ENCODE measurements around the gene CHST4. TPM values are rescaled to one million over a fixed set of nuclear protein-coding genes. Genes with fewer than 3 reads are reported as not detected.
"Not testable (repeated sequence)": the region's sequence is repeated elsewhere in the genome, so short reads cannot be mapped to it uniquely, and the experiment has no call there.

CHST4 gene
- total RNA-seq, 2 donors from 2014 or later: 0.67 TPM; not detected in 1

- no peak for DNase-seq (ENCODE audit: low spot score)
- H3K4me3 ChIP-seq: no peak overlapping the region
- TF ChIP-seq, protein P1, sequence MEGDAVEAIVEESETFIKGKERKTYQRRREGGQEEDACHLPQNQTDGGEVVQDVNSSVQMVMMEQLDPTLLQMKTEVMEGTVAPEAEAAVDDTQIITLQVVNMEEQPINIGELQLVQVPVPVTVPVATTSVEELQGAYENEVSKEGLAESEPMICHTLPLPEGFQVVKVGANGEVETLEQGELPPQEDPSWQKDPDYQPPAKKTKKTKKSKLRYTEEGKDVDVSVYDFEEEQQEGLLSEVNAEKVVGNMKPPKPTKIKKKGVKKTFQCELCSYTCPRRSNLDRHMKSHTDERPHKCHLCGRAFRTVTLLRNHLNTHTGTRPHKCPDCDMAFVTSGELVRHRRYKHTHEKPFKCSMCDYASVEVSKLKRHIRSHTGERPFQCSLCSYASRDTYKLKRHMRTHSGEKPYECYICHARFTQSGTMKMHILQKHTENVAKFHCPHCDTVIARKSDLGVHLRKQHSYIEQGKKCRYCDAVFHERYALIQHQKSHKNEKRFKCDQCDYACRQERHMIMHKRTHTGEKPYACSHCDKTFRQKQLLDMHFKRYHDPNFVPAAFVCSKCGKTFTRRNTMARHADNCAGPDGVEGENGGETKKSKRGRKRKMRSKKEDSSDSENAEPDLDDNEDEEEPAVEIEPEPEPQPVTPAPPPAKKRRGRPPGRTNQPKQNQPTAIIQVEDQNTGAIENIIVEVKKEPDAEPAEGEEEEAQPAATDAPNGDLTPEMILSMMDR (IDR thresholded peaks at IDR 0.05): no peak
- H3K9me3 ChIP-seq: peaks cover 0 to 6% of the 10 kb centered on the region in 2 donors
- H3K27me3 ChIP-seq: no peaks in the 10 kb centered on the region
- H3K27ac ChIP-seq: no peak overlapping the region
- no peaks in the 10 kb centered on the region for H3K4me1 ChIP-seq
- no peaks in the 10 kb centered on the region for H3K36me3 ChIP-seq
Measured at GRCh38 chr16:71557299-71557698, 31.1 kb downstream of the CHST4 start.

DNA sequence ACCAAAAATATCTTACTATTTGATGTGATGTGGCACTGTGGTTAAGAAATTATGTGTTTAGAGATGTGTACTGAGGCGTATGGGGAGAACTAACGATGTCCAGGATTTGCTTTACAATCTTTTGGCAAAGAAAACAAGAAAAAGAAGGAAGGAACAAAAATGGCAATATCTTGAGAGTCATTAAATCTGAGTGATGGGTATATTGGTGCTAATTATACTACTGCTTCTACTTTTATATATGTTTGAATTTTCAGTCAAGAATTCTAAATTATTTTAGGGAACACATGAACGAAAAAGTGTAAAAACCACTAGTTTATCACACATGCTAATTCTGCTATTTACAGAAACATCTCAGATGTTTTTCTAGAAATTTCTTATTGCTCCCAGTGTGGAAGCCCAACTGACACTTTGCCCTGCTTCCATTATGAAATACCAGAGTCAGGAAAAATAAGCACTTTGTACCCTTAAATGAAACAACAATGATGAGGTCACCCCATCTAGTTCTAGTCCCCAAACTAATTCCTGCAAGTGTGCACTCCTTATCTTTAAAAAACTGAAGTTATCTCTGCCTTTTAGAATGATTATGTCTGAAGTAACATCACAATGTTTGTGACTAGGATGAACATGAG lies 31.8 kb downstream of the CHST4 start:
- no peak for DNase-seq (ENCODE audit: low spot score)
- TF ChIP-seq, protein P1 (IDR thresholded peaks at IDR 0.05): no peak
- Histone ChIP-seq H3K4me1 (no peaks in the 10 kb centered on the region), H3K9me3 (peaks cover 0 to 12% of the 10 kb centered on the region in 2 donors), H3K4me3 (no peak overlapping the region), H3K27ac (no peak overlapping the region), H3K27me3 (no peaks in the 10 kb centered on the region), H3K36me3 (no peaks in the 10 kb centered on the region)

DNA sequence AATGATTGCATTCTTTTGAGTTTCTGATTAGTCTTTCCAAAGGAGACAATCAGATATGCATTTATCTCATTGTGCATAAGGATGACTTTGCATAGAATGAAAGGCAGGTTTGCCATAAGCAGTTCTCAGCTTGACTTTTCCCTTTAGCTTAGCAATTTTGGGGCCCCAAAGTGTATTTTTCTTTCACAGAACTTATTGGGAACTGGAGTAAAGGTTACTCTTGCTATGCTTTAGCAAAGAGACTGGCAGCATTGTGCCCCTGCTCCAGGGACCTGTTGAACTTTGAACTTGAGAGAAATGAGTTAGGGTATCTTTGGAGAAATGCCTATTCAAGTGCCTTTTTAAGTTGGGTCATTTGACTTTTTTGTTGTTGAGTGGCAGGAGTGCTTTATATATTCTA lies 33.6 kb downstream of the CHST4 start:
- no peak for DNase-seq (ENCODE audit: low spot score)
- peaks cover 0 to 12% of the 10 kb centered on the region in 2 donors for H3K9me3 ChIP-seq
- H3K4me1 ChIP-seq: peaks cover 0 to 5% of the 10 kb centered on the region in 2 donors
- no peaks in the 10 kb centered on the region for H3K36me3 ChIP-seq
- H3K27me3 ChIP-seq: no peaks in the 10 kb centered on the region
- H3K27ac ChIP-seq: no peak overlapping the region
- TF ChIP-seq, protein P1 (IDR thresholded peaks at IDR 0.05): no peak
- H3K4me3 ChIP-seq: no peak overlapping the region

DNA sequence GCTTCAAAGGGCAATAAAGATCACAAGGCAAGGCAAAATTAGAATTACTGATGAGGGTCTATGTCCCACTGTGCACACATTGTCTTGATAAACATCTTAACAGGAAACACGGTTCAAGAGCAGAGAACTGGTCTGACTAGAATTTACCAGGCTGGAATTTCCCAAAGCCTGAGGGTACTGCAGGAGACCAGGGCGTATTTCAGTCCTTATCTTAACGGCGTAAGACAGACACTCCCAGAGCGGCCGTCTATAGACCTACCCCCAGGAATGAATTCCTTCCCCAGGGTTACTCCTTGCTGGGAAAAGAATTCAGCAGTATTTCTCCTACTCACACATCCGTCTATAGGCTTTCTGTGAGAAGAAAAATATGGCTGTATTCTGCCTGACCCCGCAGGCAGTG lies 35.7 kb downstream of the CHST4 start:
- H3K27ac ChIP-seq; H3K4me3 ChIP-seq; DNase-seq (ENCODE audit: low spot score); H3K4me1 ChIP-seq; H3K27me3 ChIP-seq; H3K36me3 ChIP-seq: not testable (repeated sequence)
- peaks cover 0 to 12% of the 10 kb centered on the region in 2 donors for H3K9me3 ChIP-seq

GRCh38 chr16:71562552-71562951 lies 36.3 kb downstream of the CHST4 start:
- no peak for DNase-seq (ENCODE audit: low spot score)
- no peaks in the 10 kb centered on the region for H3K36me3 ChIP-seq
- no peak overlapping the region for H3K27ac ChIP-seq
- no peaks in the 10 kb centered on the region for H3K27me3 ChIP-seq
- H3K4me3 ChIP-seq: no peak overlapping the region
- peaks cover 0 to 5% of the 10 kb centered on the region in 2 donors for H3K4me1 ChIP-seq
- TF ChIP-seq, protein P1 (IDR thresholded peaks at IDR 0.05): no peak
- H3K9me3 ChIP-seq: peaks cover 0 to 12% of the 10 kb centered on the region in 2 donors

DNA sequence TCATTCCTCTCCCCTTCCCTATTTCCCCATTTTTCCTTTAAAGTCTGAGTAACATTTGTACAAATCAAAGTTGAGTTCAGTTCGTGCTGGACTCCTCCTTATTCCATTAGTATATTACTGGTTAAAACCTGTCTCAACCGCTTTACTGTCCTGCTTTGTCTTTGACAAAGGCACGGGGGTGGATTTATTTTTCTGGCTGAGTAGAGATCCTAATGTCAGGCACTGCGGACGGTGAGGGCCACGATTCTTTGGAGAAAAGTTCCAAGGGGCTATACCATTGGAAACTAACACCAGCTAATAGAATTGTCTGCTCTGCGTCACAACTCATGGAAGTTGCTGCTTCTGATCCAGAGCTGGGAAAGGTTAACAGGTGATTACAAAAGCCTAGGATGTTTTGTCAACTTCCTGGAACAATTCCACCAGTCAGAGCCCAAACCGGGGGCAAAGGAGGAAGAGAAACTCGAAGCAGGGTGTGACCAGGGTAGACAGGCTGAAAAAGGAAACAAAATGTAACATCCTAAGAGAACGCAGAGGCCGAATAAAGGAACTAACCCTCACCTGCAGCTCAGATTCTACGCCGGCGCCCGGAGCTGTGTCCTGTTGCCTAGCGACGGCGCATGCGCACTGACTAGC lies 38.2 kb downstream of the CHST4 start:
- TF ChIP-seq, protein P1 (IDR thresholded peaks at IDR 0.05): no peak
- DNase-seq (ENCODE audit: low spot score): no peak
- peaks cover 0 to 5% of the 10 kb centered on the region in 2 donors for H3K4me1 ChIP-seq

More for the DNA sequence above, 38.2 kb downstream of the CHST4 start:
- no peaks in the 10 kb centered on the region for H3K36me3 ChIP-seq
- no peaks in the 10 kb centered on the region for H3K27me3 ChIP-seq
- peak overlapping the region; percentile 62 to 64 for H3K27ac ChIP-seq
- H3K9me3 ChIP-seq: peaks cover 0 to 12% of the 10 kb centered on the region in 2 donors
- H3K4me3 ChIP-seq: peak overlapping the region; percentile 46 to 63
